NCI-H82 treated with DMSO at 0.1 percent for 48 hours (cell line): ENCODE measurements around the gene KCP.
"Not testable (repeated sequence)": the region's sequence is repeated elsewhere in the genome, so short reads cannot be mapped to it uniquely, and the experiment has no call there.

ENCODE experiments used
- DNase-seq: peaks from one replicate; lab custom pipeline; 2025; ENCODE audit not compliant: unreplicated experiment; lab: John Stamatoyannopoulos, UW

The KCP gene

DNA sequence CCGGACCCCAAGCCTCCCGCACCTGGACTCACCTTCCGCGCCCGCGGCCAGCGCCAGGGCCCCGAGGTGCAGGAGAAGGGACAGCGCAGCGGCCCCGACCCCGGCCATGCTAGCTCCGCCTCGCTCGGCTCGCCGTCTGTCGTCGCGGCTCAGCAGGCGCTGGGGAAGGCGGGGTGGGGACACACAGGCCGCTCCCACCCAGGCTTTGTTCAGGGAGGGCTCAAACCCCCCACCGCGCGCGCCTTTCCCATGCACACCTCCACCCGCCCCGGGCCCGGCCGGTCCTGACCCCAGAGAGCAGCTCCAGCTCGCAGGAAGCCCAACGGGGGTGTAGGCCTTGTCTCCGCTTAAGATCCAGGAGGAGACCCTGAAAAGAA, at the start of gene KCP:
Gene KCP, minus strand, starts transcription at position 141 of the 377 bp plus-strand sequence. Its CDS starts 33 bp downstream, at position 108.
- peak; percentile 27 for DNase-seq

DNA sequence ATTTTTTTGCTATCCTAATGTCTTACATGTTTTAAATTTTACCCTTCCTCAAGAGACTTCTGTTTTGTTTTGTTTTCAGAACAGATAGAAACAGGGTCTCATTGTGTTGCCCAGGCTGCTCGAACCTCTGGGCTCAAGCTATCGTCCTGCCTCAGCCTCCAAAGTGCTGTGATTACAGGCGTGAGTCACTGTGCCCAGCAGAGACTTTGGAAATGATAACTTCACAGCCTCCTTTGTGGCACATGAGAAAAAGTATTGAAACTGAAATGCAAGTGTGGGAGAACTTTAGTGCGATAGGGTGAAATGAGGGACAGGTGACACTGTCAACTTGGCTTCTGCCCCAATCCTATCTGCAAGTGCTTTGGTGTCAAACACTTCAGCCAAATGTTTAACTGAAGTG, 48.8 kb upstream of the KCP start:
- DNase-seq: no peak

DNA sequence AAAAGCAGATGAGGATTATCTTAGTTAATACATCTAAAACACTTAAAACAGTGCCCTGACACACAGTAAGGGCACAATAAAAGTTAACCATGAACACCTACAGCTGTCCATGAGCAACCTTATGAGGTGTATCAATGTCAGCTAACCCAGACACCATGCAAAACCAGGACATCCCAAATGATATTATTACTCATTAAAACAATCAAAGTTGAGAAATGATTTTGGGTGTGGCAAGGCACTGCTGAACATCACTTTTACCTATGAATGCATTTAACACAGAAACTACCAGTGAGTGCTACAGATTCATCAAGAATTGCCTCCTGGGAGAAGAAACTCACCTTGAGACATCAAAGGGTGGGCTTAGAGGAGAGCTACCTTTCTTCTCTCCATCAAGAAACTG, 45.5 kb upstream of the KCP start:
- DNase-seq: no peak

DNA sequence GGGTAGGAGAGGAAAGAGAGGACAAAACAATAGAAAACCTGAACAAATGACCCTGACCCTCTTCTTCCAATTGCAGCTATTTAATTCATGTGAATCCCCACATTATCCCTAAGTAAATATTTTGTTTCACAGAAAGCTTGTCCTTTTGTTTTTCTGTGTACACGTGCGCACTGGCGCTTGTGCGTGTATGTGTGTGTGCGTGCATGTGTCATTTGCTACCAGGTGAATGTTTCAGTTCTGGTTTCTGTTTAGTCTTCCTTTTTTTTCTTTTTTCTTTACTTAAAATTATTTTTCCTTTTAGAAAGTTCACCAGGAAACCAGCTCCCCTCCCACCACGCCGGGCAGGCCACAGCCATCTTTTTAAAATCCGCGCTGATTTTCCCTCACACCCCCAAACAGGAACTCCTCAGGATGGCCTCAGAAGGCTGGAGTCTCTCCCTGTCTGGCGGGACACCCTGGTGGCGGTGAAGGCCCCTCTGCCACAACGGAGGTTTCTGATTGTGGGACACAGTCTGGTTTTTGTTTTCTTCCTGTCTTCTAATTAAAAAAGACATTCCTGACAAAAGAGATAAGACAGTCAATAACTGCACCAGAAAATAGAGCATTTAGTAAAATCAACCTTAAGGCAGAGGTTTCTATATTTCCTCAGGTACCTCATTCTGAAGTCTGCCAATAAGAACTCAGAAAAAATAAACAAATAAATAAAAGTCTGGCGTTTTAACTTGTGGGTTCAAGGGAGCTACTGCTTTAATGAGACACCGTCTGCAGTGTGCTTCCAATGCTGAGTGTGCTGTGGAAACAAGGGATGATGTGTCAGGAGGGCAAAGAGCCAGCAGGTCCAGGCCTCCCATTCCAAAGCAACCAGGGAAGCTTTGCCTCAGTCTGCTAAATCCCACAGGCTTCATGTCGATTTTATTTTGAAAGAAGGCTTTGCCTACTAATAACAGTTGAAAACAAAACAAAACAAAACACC, 44.6 kb upstream of the KCP start:
- DNase-seq: no peak

DNA sequence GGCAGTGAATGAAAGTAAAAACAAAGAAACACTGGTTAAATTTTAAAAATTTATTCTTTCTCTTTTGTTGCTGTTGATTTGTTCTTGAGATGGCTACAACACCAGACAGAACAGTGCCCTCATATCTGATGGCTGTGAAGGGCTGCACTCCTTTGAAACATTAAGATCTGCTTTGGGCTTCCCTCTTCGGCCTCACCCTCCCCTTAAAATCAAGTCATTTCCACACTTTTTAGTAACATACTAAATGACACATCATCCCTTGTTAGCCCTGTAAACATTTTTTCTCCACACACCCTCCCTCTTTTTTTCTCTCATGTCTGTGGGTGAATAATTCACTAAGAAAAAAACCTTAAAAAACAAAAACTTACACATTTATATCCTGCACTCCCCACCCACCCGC, 43.6 kb upstream of the KCP start:
- DNase-seq: no peak

DNA sequence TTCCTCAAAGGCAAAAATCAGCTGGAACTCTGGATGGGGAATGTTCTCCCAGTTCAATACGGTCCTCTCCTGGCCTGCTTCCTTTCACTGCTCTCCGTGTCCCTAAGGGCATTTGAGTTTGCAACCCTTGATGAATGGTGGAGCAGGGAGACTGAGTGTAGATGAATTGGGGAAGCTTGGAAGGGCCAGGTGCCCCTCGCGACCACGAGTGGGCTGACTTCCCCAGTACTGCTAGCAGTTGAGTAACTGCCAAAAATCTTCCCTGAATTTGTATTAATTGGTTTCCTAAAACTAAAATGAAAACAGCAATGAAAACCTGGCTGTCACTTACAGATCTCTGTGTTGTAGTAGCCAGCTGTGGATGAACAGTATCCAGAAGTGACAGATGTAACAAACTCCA, 40.8 kb upstream of the KCP start:
- DNase-seq: no peak

DNA sequence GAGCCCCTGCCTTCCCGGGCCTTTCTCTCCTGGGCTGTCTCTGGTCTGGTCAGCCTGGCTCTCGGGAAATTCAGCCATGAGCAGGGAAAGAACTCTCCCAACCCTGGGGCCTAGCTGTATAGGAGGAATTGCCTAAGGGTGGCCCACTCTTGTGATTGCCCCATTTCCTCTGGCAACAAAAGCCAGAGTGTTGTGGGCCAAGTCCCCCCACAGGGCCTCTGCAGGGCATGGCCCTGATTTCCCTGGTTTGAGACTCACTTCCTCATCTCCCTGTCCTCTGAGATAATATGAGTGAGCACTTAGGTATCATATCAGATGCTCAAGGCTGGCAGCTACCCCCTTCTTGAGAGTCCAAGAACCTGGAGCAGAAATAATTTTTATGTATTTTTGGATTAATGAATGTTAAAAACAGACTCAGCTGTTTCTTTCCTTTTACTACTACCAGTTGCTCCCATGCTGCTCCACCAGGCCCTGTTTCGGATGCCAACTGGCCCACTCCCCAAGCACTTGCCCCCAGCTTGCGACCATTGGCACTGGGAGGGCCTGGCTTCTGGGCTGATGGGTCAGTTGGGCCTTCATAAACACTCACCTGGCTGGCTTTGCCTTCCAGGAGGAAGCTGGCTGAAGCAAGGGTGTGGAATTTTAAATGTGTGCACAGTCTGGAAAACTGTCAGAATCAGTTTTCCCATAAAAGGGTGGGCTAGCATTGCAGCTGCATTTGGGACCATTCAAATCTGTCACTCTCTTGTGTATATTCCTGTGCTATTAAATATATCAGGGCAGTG, 38.7 kb upstream of the KCP start:
- DNase-seq: no peak

DNA sequence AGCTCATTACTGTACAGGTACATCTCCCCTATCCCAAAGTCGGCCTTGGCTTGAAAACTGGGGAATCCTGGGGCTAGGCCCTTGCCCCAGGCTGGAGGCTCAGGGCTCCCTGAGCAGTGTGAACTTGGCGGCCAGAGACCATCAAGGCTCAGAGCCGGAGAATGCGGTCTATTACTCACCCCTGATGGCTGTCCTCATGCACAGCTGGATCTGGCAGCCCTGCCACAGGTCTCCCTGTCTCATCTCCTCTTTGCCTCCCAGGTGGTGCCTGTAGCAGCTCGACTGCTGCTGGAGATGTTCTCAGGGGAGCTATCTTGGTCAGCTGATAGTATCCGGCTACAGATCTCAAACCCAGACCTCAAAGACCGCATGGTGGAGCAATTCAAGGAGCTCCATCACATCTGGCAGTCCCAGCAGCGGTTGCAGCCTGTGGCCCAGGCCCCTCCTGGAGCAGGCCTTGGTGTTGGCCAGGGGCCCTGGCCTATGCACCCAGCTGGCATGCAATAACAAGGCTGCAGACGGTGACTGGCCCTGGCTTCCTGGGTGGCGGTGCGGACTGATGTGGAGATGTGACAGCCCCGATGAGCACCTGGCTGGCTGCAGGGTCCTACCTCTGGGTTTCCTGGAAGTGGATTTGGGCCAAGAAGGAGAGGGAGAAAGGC, 37.9 kb upstream of the KCP start:
- no peak for DNase-seq

DNA sequence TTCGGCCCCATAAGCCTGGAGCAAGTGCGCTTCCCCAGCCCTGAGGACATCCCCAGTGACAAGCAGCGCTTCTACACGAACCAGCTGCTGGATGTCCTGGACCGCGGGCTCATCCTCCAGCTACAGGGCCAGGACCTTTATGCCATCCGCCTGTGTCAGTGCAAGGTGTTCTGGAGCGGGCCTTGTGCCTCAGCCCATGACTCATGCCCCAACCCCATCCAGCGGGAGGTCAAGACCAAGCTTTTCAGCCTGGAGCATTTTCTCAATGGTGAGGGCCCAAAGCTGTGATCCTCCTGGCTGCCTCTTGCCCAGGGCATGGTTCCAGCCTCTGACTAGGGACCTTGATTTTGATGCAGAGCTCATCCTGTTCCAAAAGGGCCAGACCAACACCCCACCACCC, 37.3 kb upstream of the KCP start:
- no peak for DNase-seq

DNA sequence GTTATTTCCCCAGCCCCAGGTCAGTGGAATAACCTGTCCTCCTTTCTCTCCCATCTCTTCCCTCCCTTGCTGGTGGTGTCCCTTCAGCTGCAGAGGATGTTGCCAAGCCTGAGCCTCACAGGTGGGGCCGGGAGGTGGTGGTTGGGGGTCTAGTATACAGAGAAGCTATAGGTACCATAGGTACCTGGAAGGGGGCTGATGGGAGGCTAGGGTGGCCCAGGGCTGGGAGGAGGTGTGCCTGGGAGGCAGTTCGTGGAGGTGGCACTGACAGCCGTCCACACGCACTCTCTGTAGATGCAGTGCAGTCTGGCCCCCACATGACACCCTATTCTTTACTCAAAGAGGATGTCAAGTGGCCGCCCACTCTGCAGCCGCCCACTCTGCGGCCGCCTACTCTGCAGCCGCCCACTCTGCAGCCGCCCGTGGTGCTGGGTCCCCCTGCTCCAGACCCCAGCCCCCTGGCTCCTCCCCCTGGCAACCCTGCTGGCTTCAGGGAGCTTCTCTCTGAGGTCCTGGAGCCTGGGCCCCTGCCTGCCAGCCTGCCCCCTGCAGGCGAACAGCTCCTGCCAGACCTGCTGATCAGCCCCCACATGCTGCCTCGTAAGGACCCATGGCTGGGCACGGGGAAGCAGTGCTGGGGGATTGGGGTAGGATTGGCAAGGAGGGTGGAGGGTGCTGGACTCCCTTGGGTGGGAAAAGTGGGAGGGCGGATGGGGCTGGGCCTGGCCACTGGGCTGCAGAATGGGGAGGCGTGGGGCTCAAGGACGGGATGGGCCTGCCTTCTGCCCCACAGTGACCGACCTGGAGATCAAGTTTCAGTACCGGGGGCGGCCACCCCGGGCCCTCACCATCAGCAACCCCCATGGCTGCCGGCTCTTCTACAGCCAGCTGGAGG, 36.7 kb upstream of the KCP start:
- DNase-seq: no peak

DNA sequence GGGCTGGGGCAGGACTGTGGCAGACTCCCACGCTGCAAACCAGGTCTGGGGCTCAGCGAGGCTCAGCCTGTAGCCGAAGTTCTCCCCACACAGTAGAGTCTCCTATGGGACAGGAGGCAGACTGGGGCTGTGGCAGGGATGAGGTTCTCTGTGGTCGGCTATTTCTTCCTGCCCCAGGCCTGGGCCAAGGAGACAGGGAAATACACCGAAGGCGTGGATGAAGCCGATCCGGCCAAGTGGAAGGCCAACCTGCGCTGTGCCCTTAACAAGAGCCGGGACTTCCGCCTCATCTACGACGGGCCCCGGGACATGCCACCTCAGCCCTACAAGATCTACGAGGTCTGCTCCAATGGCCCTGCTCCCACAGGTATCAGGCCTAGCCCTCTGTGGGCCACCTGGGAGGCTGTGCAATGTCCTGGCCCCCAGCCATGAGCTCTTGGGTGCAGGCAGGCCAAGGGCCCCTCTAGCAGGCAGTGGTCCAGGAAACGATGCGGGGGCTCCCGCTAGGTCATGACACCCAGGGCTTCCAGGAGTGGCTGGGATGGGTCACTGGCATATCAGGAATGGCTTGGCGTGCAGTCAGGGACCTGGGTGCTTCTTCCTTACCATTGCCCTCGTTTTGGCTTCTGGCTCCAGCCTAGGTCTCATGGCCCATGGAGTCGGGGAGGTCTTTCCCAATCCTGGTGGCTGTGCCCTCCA, 35.3 kb upstream of the KCP start:
- DNase-seq: no peak

DNA sequence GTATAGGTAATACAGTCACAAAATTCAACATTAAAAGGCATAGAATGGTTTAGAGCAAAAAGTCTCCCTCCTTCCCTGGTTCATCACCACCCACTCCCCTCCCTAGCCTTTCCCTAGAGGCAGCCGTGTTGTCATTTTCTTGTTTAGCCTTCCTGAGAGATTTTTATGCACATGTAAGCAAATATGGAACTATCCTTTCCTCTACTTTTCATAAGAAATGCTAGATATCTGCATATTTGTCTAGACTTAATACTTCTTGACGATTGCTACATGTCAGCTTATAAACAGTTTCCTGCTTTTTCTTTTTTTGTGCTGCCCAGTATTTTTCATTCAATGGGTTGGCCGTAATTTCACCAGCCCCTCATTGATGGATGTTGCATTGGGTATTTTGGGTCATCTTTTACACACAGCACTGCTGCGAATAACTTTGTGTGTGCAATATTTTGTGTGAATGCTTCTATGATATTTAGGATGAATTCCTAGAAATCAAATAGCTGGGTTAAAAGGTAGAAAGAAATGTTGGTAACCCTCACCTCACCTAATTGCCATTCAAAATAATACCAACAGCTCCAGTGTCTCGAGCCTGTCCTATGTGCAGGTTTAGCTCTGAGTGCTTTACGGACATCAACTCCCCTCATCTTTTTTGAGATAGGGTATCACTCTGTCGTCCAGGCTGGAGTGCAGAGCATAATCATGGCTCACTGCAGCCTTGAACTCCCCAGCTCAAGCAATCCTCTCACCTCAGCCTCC, 34.2 kb upstream of the KCP start:
- DNase-seq: no peak

DNA sequence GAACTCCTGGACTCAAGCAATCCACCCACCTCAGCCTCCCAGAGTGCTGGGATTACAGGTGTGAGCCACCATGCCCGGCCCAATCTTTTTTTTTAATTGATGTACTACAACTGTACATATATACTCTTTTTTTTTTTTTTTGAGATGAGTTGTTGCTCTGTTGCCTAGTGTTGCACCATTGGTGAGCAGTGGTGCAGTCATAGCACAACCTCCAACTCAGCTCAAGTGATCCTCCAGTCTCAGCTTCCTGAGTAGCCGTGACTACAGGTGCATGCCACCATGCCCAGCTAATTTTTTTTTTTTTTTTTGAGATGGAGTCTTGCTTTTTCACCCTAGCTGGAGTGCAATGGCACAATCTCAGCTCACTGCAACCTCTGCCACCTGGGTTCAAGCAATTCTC, 32.7 kb upstream of the KCP start:
- not testable (repeated sequence) for DNase-seq

DNA sequence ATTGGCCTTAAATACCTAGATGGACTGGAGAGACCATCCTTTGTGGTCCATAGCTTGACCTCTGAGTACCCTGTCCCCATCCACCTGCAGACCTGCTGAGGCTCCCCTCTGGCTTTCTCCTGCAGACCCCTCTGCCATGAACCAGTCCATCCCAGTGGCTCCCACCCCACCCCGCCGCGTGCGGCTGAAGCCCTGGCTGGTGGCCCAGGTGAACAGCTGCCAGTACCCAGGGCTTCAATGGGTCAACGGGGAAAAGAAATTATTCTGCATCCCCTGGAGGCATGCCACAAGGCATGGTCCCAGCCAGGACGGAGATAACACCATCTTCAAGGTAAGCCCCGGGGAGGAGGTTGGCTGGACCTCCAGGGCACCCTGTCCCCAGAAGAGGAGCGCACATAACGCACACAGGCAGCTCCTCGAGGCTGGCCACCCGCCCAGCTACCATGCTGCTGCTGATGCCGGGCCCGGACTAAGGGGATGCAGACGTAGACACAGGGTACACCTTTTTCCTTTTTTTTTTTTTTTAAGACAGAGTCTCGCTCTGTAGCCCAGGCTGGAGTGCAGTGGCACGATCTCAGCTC, 31.5 kb upstream of the KCP start:
- no peak for DNase-seq

DNA sequence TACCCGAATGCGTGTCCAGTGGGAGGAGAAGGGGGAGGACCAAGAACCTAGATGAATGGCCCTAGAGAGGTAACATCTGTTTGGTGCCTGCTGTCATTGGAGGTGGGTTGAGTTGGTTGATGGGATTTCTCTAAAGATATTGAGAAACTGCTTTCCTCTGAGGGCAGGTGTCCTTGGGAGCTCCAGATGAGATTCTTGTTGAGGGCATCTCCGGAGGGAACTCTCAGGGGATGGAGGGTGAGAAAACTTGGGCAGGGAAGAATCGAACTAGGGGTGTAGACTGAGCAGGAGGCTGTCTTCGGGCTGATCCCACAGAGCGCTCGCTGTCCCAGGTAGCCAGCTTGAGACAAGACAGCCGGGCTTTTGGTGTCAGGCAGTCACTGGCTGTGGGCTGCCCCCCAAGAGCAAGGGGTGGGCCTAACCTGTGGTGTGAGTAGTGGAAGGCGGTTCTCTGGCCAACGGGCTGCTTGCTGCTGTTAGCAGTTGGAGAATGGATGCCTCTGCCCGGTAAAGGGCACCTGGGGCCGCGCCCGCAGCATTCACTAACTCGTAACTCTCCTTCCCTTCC, 30.9 kb upstream of the KCP start:
- no peak for DNase-seq

DNA sequence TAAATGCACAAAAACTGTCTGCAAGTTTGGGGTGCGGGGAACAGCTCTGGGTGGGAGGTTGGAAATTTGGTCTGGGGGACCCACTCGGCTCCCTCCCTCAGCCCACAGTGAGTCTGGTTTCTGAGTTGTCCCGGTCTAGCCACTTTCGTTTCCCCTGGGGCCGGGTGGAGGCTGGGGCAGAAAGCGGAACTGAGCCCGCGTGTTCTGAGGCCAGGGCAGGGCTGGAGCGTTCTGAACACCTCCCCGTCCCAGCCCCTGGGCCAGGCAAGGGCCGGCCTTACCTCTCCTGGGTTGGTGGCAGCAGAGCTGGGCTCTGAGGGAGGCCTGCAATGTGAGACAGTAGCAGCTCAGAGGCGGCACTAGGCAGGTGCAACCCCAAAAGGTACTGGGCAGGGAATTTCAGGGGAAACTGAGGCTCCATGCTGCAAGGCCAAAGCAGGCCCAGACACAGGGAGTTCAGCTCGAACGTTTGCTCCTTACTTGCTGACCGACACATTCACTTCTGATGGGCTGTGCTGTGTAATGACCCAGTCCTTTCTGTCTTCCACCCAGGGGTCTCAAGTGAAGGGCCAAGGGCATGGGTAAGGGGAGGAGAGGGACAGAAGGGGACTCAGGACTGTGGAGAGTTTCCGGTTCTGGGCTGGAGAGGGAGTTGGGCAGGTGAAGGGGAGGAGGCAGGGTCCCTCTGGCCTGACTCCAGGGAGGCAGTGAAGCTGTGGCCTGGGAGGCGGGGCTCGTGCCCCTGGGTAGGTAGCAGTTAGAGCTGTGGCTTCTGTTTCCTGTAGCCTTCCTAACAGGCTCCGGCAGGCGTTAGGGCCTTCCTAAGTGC, 30.2 kb upstream of the KCP start:
- no peak for DNase-seq

DNA sequence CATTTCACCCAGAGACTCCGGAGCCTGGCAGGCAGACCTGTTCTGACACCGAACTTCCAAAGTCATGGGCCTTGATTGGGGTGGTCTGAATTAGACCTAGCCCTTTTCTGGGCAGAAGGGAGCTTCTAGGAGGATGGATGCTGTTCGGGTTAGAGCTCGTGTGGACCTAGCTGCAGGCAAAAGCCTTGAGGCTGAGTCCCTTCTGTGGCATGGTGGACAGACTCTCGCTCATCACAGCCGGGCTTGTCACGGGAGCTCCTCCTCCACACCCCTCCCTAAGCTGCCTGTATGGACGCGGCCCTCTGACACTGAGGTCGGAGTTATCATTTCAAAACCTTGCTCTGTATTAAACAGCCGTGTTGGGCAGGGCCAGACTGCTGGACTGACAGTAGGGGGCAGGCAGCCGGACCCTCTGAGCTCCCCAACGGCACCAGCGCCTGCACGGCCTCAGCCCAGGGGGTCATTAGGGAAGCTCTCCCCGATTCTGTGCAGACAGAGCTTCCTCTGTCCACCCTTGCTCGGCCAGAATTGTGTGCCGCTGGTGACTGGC, 29.4 kb upstream of the KCP start:
- no peak for DNase-seq
